Fibroblast of the conjunctiva (primary cell): Measurements from ENCODE around the gene RAP1GAP.
A peak's percentile ranks its signal among the peaks of the same experiment; 100 is the strongest.
"Not testable (repeated sequence)": the region's sequence is repeated elsewhere in the genome, so short reads cannot be mapped to it uniquely, and the experiment has no call there.

Experiments used
- DNase-seq: peaks from one replicate; pipeline ENCODE4 v3.0.0-alpha.2; 2010; ENCODE audit warnings: low read depth

Gene RAP1GAP

GRCh38 chr1:21569820-21570527 lies 99.2 kb downstream of the RAP1GAP start:
- no peak for DNase-seq

DNA sequence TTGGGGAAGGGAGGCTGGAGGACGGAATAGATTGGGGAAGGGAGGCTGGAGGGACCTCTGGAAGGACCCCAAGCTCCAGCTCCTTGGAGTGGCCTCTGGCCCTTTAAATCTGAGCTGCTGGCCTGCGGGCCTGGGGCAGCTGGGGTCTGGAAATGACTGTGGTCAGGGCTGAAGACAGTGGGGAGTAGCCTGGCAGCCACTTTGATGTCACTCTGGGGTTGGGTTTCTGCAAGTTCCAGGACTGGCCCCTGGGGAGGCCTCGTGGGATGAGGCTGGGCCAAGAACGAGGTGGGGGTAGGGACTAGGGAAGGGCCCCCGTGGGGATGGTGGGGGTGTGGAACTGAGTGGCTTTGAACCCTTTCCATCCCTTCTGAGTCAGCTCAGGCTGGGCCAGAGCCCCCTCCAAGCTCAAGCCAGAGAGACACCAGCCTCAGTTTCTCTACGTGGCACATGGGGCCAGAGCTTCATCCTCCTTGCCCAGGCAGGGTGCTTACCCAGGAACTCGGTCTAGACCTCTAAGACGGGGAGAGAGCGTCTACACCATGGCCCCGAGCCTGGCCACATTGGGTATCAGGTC lies 100.3 kb downstream of the RAP1GAP start:
- DNase-seq: no peak

GRCh38 chr1:21568006-21568746 lies 101.0 kb downstream of the RAP1GAP start:
- DNase-seq: no peak

GRCh38 chr1:21567241-21568005 lies 101.7 kb downstream of the RAP1GAP start:
- DNase-seq: no peak

- DNase-seq: not testable (repeated sequence)
Observed at GRCh38 chr1:21566361-21566760, 102.8 kb downstream of the RAP1GAP start.

- no peak for DNase-seq
Observed at GRCh38 chr1:21565285-21565684, 103.9 kb downstream of the RAP1GAP start.

DNA sequence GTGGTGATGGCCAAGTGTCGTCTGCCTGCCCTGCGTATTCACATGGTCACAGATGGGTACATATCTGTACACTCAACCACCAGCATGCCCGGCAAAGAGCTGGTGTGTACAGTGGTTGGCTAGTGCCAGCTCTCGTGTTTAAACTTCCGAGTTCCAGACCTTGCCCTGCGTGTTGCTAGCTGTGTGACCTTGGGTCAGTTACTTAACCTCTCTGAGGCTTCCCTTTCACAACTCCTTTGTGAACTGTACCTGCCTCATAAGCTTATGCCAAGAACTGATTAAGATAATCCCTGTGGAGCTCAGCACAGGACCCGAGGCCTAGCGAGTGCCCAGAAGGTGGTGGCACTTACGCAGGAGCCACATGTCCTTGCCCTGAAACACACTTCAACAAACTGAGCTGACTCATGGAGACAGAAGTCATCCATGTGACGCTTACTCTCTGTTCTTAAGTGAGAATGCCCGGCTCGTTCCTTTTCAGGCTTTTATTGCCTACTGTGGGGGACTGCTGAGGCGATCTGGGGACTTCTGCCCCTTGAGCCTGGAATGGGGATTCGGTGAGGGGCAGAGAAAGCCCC lies 104.5 kb downstream of the RAP1GAP start:
- DNase-seq: no peak

DNA sequence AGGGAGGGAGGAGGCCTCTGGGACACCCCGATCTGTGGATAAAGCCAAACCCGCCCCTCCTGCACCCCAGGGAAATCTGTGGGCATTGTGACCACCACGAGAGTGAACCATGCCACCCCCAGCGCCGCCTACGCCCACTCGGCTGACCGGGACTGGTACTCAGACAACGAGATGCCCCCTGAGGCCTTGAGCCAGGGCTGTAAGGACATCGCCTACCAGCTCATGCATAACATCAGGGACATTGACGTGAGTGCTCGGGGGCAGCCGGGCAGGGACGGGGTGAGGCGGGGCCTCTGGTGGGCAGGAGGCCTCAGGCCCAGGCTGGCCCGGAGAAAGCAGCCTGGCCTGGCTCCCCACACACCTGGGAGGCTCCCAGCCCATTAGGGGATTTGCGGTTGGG lies 105.2 kb downstream of the RAP1GAP start:
- DNase-seq: no peak

GRCh38 chr1:21562896-21563295 lies 106.3 kb downstream of the RAP1GAP start:
- DNase-seq: no peak

DNA sequence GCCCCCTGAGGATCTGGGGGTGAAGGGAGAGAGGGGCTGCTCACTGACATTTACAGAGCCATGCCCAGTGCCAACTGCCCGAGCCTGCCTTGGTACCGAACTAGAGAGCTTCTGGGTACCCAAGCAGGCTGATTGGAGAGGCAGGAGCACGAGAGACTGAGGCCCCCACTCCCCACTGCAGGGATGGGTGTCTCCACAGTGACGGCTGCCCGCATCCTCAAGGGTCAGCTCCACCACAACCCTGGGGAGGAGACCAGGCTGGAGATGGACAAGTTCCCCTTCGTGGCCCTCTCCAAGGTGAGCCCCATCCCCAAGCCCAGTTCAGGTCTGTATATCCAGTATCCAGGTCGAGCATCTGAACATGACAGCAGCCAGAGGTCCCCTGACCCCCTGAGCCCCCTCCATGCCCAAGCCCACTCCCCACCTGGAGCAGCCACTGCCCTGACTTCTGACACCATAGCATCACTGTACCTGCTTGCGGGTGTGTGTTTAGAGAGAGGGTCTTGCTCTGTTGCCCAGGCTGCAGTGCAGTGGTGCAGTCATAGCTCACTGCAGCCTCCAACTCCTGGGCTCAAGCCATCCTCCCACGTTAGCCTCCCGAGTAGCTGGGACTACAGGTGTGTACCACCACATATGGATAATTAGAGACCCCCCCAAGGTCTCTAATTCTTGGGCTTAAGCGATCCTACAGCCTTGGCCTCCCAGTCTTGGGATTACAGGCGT lies 108.1 kb downstream of the RAP1GAP start:
- no peak for DNase-seq

- DNase-seq: no peak
Observed at GRCh38 chr1:21559788-21560567, 109.2 kb downstream of the RAP1GAP start.

- no peak for DNase-seq
Observed at GRCh38 chr1:21553116-21553926, 115.8 kb downstream of the RAP1GAP start.

GRCh38 chr1:21552715-21553114 lies 116.4 kb downstream of the RAP1GAP start:
- DNase-seq: peak; percentile 53

DNA sequence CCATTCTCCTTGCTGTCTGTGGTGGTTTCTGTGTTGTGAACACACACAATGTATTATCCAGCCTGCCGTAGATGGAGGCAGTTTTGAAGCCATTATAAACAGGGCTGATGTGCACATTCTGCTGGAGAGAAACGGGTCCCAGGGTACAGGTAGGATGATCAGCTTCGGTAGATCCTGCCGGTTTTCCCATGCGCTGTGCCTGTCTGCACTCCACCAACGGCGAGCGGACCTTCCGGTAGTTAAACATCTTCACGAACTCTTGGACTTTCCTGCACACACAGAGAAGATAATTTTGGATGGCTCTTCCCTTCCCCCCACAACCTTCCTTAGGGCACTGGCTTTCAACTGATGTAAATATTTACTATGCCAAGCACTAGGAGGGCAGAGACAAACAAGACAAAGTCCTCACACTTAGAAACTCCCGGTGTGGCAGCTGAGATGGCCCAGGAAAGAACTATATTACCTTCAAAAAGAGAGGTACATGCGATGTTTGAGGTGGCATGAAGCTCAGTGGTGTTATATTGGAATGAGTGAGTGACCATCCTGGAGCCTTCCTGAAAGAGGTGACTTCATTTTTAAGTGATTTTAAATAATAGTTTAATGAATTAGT lies 118.2 kb downstream of the RAP1GAP start:
- DNase-seq: no peak

DNA sequence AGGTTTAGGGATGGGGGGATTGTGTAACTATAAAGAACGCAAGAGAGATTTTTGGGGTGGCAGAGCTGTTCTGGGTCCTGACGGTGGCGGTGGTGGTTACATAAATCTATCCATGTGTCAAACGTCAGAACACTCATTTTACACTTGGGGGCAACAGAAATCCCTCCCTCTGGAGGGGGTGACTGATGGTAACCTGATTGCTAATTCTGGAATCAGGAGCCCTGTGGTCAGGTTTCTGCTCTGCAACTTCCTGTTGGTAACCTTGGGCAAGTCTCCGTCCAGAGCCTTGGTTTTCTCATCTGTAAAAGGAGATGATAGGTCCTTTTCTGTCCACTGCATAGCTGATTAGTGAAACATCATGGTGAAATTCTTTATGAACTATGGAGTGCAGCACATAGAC lies 119.1 kb downstream of the RAP1GAP start:
- DNase-seq: no peak

GRCh38 chr1:21547876-21548275 lies 121.3 kb downstream of the RAP1GAP start:
- no peak for DNase-seq
